ENCODE measurements around the gene ADGRV1. TPM values are rescaled to one million over a fixed set of nuclear protein-coding genes. Genes with fewer than 3 reads are reported as not detected.

ADGRV1 gene
- total and polyA plus RNA-seq, 9 of the 15 experiments (the other 6 are each of a cell fraction or from before 2014, with no cell fraction given) = 21.7 to 156 (median 58.2) TPM

GRCh38 chr5:90636948-90637347, 78.4 kb downstream of the ADGRV1 start (continued):
- TF ChIP-seq ZNF696 (CRISPR knock-in tag; conservative IDR thresholded peaks at IDR 0.05) = no peak
- TF ChIP-seq RFX1 (IDR thresholded peaks at IDR 0.05) = no peak

- WGBS (ENCODE audit: insufficient coverage, low coverage, missing lambda C conversion rate) = 2% methylated on average over 3 of the region's 3 CpGs
- BruUV-seq (replicated peaks) = no TSS peak
- no peak for FAIRE-seq
- no peak for TF ChIP-seq JUNB (CRISPR knock-in tag; conservative IDR thresholded peaks at IDR 0.05)
- TF ChIP-seq SMARCA4 (IDR thresholded peaks at IDR 0.05) = 0 out of 2 replicates have a peak, but pooled peaks have one; percentile 19
- no peak for TF ChIP-seq E2F3 (CRISPR knock-in tag; IDR thresholded peaks at IDR 0.05)
- TF ChIP-seq ETV1 (tag; conservative IDR thresholded peaks at IDR 0.05; ENCODE audit: low read depth) = peak; percentile 61
- no peak for TF ChIP-seq ZNF146 (CRISPR knock-in tag; IDR thresholded peaks at IDR 0.05; ENCODE audit: unreplicated experiment)
- peak; percentile 72 for TF ChIP-seq MEIS2 (IDR thresholded peaks at IDR 0.05; ENCODE audit: partially characterized antibody)
- no peak for TF ChIP-seq ZNF655 (CRISPR knock-in tag; IDR thresholded peaks at IDR 0.05)
- no peak for TF ChIP-seq ADNP (tag; IDR thresholded peaks at IDR 0.05)
- TF ChIP-seq E2F8 (IDR thresholded peaks at IDR 0.05; ENCODE audit: low read depth, partially characterized antibody) = peak; percentile 3
- no peak for TF ChIP-seq NR2C2 (CRISPR knock-in tag; IDR thresholded peaks at IDR 0.05)
- peak; percentile 42; the same call in 1 of the 2 replicates for TF ChIP-seq NR2C2 (tag; IDR thresholded peaks at IDR 0.05)
- no peak for TF ChIP-seq PCBP1 (IDR thresholded peaks at IDR 0.05; ENCODE audit: low read depth, low read length, poor library complexity, severe bottlenecking)
Observed at GRCh38 chr5:90637731-90638130, 79.1 kb downstream of the ADGRV1 start.

More at GRCh38 chr5:90637731-90638130, 79.1 kb downstream of the ADGRV1 start:
- CTCF ChIA-PET (ENCODE audit: low intra/inter-chr PET ratio) = no interaction called here
- Histone ChIP-seq H2AFZ (ENCODE audit: low read depth, low read length) (peak overlapping the region; percentile 57), H3K4me2 (ENCODE audit: insufficient read depth, low read length) (no peak overlapping the region), H3K27ac (ENCODE audit: extremely low read depth, low read depth, low read length) (peak overlapping the region; percentile 93), H3K9me1 (ENCODE audit: control insufficient read depth, insufficient read depth, low read length) (no peaks in the 10 kb centered on the region), H3K4me3 (no peak overlapping the region), H3K9ac (ENCODE audit: insufficient read depth in 1 of 2, low read depth in 2 of 2, low read length in 2 of 2) (peak overlapping the region in 1 of 2 experiments; percentile 86; a peak in 2 of 4 replicates), H3K79me2 (ENCODE audit: control insufficient read depth, insufficient read depth, low read length) (peaks cover 20% of the 10 kb centered on the region), H3K4me1 (replicated peaks in 1 of 2; ENCODE audit: control insufficient read depth in 2 of 2, insufficient read depth in 2 of 2, low read length in 2 of 2) (peaks cover 0 to 24% of the 10 kb centered on the region in 2 experiments; a peak in 4 of 5 replicates), H3K36me3 (ENCODE audit: control insufficient read depth, insufficient read depth, low read length) (no peaks in the 10 kb centered on the region), H3K27me3 (ENCODE audit: control insufficient read depth in 2 of 2, insufficient read depth in 2 of 2, low read length in 2 of 2) (no peaks in the 10 kb centered on the region), H3K9me3 (replicated peaks; ENCODE audit: control insufficient read depth, insufficient read depth, low read depth, low read length) (no peaks in the 10 kb centered on the region), H4K20me1 (replicated peaks; ENCODE audit: control insufficient read depth, insufficient read depth, low read length) (no peaks in the 10 kb centered on the region)
- POLR2A ChIA-PET = no interaction called here
- intact Hi-C loops (cut with micrococcal nuclease) = no loop called here
- in situ Hi-C loops (cut with MboI) = no loop called here
- ATAC-seq = 0 out of 3 replicates have a peak, but pooled peaks have one; percentile 2
- no peak for DNase-seq (ENCODE audit: extremely low read depth in 1 of 4, low spot score in 3 of 4)

All from K562 (cell line).